Right lung (tissue), 5 donors: Measurements from ENCODE around the gene CACNA1E. TPM values are rescaled to one million over a fixed set of nuclear protein-coding genes. Genes with fewer than 3 reads are reported as not detected.
"Not testable (repeated sequence)": the region's sequence is repeated elsewhere in the genome, so short reads cannot be mapped to it uniquely, and the experiment has no call there.

ENCODE experiments used
- DNase-seq, 2 donors: peaks; one replicate each; pipeline ENCODE4 v3.0.0-alpha.2; 2013
- polyA plus RNA-seq, 5 donors: library from polyadenylated mRNA; unstranded; fragments of 120-200 nt; gene quantifications; one replicate each; pipeline versions ENCODE4 v1.2.1 to v1.2.3, GENCODE V29; 2013; ENCODE audit warnings: inconsistent platforms in 1 of 5, low replicate concordance in 1 of 5; ENCODE audit not compliant: insufficient read length in 5 of 5, insufficient read depth in 1 of 5

The CACNA1E gene
- polyA plus RNA-seq, 5 donors: 0.05 to 0.16 (median 0.08) TPM

DNA sequence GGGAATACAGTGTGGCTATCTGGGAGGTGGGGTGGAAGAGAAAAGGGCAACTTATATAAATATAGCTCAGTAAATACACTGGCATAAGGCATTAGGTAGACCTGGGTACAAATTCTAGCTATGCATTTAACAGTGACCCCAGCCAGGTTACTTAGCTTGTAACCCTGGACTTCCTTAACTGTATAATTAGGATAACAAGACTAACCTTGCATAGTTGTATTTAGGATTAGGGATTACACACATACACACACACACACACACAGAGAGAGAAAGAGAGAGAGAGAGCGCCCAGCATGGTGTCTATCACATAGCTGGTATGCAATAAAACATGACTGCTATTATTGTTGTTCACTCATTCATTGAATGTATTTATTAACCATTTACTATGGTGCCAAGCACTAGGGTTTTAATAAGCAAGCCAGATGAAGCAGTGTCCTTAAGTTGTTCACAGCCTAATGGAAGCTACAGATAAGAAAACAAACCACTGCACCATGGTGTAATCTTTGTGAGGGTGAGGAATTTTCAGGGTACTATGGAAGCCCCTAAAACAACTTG, 326.8 kb downstream of the CACNA1E start:
- DNase-seq: no peak

GRCh38 chr1:181812208-181812607, 328.9 kb downstream of the CACNA1E start:
- no peak for DNase-seq

- no peak for DNase-seq
Observed at GRCh38 chr1:181813266-181813665, 329.9 kb downstream of the CACNA1E start.

GRCh38 chr1:181816608-181817007, 333.3 kb downstream of the CACNA1E start:
- no peak for DNase-seq

GRCh38 chr1:181817091-181817490, 333.8 kb downstream of the CACNA1E start:
- no peak for DNase-seq

DNA sequence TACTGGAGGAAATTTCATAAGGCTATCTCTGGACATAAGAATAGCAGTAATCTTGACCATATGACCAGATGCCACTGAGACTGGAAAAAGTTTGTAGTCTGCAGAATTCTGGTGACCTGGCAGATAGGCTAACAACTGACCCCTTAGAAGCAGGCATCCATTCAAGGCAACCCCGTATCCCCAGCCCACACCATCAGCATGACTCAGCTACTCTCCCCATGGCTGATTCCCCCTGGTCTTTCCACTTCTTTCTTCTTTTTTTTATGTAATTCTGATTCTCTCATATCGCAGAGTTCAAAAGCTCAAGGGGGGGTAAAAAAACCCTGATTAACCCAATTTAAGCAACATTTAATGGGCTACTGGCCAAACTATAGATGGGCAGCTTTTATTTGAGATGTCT, 335.1 kb downstream of the CACNA1E start:
- DNase-seq: no peak

- DNase-seq: no peak
Observed at GRCh38 chr1:181818943-181819342, 335.6 kb downstream of the CACNA1E start.

DNA sequence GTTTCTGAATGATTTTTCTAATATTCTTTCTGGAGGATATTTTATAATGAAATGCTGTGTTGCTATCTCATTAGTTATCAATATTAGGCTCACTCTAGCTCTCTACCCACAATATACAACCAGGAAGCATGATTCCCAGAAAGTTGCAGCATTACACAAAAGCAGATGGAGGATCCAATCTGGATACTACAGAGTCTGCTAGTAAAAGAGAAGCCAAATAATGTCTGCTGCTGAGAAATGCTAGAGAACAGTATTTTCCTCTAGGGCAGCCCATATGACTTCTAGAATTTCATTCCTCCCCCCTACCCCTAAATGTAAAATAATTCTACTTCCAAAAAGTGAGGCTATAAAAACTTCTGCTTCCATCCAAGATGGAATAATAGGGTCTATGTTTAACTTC, 338.4 kb downstream of the CACNA1E start:
- no peak for DNase-seq

DNA sequence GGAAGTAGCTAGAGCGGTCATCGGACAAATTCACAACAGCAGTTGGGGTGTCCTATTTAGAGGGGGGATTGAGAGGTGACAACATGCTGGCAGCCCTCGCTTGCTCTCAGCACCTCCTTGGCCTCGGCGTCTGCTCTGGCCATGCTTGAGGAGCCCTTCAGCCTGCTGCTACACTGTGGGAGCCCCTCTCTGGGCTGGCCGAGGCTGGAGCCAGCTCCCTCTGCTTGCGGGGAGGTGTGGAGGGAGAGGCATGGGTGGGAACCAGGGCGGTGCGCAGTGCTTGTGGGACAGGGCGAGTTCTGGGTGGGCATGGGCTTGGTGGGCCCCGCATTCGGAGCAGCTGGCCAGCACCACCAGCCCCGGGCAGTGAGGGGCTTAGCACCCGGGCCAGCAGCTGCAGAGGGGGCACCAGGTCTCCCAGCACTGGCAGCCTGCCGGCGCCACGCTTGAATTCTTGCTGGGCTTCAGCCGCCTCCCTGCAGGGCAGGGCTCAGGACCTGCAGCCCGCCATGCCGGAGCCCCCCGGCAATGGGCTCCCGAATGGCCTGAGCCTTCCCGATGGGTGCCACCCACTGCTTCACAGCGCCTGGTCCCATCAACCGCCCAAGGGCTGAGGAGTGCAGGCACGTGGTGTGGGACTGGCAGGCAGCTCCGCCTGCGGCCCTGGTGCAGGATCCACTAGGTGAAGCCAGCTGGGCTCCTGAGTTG, 349.0 kb downstream of the CACNA1E start:
- not testable (repeated sequence) for DNase-seq

DNA sequence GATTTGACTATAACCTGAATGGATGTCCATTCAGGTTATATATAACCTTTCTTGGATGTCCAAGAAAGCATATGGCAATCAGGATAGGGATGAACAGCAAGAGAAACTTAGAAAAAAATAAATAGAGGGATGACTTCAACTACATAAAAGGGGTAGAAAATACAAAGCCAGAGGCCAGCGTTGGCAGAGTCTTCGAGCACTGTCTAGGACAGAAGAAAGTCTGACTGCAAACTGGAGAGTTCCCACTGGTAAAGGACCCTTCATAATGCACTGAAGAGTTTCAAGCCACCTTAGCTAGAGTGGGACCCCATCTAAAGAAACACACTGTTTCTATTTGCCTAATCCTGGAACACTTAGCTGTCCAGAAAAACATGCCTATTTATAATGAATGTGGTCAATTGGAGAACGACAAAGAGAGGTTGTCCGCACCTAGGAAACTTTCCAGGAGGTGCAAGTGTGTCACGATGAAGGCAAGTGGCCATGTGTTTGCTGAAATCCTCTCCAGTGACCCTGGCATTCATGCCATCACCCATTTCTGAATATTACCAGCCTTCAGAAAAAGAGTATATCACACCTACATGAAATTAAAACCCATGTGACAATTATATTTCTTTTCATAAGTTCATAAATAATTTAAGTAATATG, 362.8 kb downstream of the CACNA1E start:
- DNase-seq: no peak

GRCh38 chr1:181846681-181847080, 363.4 kb downstream of the CACNA1E start:
- DNase-seq: no peak

DNA sequence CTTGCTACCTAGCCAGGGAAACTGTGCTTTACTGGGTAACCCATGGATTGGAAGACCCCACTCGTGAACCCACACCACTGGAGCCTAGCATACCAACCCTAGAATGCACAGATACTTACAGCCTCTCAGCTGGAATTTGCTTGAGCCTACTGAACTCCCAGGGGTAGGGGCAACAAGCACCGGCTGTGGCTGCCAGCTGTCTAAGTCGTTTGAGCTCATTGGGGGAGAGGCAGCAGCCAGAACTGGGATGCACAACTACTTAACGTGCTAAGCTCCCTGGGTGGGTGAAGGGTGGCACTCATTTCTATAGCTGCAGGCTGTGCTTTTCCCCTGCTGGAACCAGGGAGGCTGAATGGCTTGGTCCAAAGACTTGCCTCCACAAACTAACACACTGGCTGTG, 365.8 kb downstream of the CACNA1E start:
- DNase-seq: no peak

DNA sequence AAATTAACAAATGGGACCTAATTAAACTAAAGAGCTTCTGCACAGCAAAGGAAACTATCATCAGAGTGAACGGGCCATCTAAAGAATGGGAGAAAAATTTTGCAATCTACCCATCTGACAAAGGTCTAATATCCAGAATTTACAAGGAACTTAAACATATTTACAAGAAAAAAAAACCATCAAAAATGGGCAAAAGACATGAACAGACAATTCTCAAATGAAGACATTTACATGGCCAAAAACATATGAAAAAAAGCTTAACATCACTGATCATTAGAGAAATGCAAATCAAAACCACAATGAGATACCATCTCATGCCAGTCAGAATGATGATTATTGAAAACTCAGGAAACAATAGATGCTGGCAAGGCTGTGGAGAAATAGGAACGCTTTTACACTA, 370.9 kb downstream of the CACNA1E start:
- DNase-seq: not testable (repeated sequence)

- no peak for DNase-seq
Observed at GRCh38 chr1:181855380-181855779, 372.1 kb downstream of the CACNA1E start.
